SJSA1 (cell line): ENCODE results near the gene ARAF. TPM values are rescaled to one million over a fixed set of nuclear protein-coding genes. Genes with fewer than 3 reads are reported as not detected.
"Not testable (repeated sequence)": the region's sequence is repeated elsewhere in the genome, so short reads cannot be mapped to it uniquely, and the experiment has no call there.

Source experiments
- DNase-seq, 2 experiments: peaks; one replicate each; pipeline ENCODE4 v3.0.0-alpha.2; 2015 to 2020; ENCODE audit warnings: low spot score in 2 of 2, low read depth in 1 of 2
- H3K27ac ChIP-seq: fragments of 250-450 bp; sonication (Bioruptor Pico); 2 replicates; pipeline ENCODE4 v1.5.1; 2020; ENCODE audit warnings: mild to moderate bottlenecking, moderate library complexity
- H3K27me3 ChIP-seq: fragments of 250-450 bp; sonication (Bioruptor Pico); replicated peaks from 2 replicates; pipeline ENCODE4 v1.5.1; 2020; ENCODE audit warnings: mild to moderate bottlenecking, moderate library complexity
- H3K36me3 ChIP-seq: fragments of 250-450 bp; sonication (Bioruptor Pico); 2 replicates; pipeline ENCODE4 v1.5.1; 2020; ENCODE audit warnings: mild to moderate bottlenecking
- H3K4me1 ChIP-seq: fragments of 250-450 bp; sonication (Bioruptor Pico); replicated peaks from 2 replicates; pipeline ENCODE4 v1.6.1; 2021; ENCODE audit warnings: mild to moderate bottlenecking
- H3K4me3 ChIP-seq: fragments of 250-450 bp; sonication (Bioruptor Pico); 2 replicates; pipeline ENCODE4 v1.5.1; 2020; ENCODE audit warnings: mild to moderate bottlenecking
- H3K9me3 ChIP-seq: fragments of 250-450 bp; sonication (Bioruptor Pico); replicated peaks from 2 replicates; pipeline ENCODE4 v1.5.1; 2020; ENCODE audit warnings: mild to moderate bottlenecking
- total RNA-seq: library from RNA; depleted of rRNA; stranded (reverse); fragments of >200 nt; shearing (Covaris generic); gene quantifications from 2 replicates; pipeline ENCODE4 v1.2.3, GENCODE V29; 2014

ARAF gene
- total RNA-seq, 1 experiment from 2014 or later = 29.8 TPM

- peaks cover 21% of the 10 kb centered on the region for H3K36me3 ChIP-seq
- no peak overlapping the region for H3K4me3 ChIP-seq
- H3K9me3 ChIP-seq = no peaks in the 10 kb centered on the region
- no peak for DNase-seq
- H3K27ac ChIP-seq = no peak overlapping the region
- no peaks in the 10 kb centered on the region for H3K27me3 ChIP-seq
- peaks cover 10% of the 10 kb centered on the region for H3K4me1 ChIP-seq
These were observed 24.3 kb downstream of the ARAF start for GRCh38 chrX:47585273-47585672.

GRCh38 chrX:47586043-47586787 lies 25.2 kb downstream of the ARAF start:
- no peaks in the 10 kb centered on the region for H3K27me3 ChIP-seq
- no peaks in the 10 kb centered on the region for H3K9me3 ChIP-seq
- H3K4me3 ChIP-seq = no peak overlapping the region
- no peak overlapping the region for H3K27ac ChIP-seq
- H3K4me1 ChIP-seq = peaks cover 10% of the 10 kb centered on the region
- no peak for DNase-seq
- peaks cover 21% of the 10 kb centered on the region for H3K36me3 ChIP-seq

- H3K9me3 ChIP-seq = no peaks in the 10 kb centered on the region
- H3K4me1 ChIP-seq = peaks cover 3% of the 10 kb centered on the region; the same call in 1 of the 2 replicates
- H3K36me3 ChIP-seq = peaks cover 21% of the 10 kb centered on the region
- no peak overlapping the region for H3K4me3 ChIP-seq
- H3K27ac ChIP-seq = no peak overlapping the region
- no peak for DNase-seq
- H3K27me3 ChIP-seq = no peaks in the 10 kb centered on the region
These were observed 26.3 kb downstream of the ARAF start for GRCh38 chrX:47587091-47587891.

DNA sequence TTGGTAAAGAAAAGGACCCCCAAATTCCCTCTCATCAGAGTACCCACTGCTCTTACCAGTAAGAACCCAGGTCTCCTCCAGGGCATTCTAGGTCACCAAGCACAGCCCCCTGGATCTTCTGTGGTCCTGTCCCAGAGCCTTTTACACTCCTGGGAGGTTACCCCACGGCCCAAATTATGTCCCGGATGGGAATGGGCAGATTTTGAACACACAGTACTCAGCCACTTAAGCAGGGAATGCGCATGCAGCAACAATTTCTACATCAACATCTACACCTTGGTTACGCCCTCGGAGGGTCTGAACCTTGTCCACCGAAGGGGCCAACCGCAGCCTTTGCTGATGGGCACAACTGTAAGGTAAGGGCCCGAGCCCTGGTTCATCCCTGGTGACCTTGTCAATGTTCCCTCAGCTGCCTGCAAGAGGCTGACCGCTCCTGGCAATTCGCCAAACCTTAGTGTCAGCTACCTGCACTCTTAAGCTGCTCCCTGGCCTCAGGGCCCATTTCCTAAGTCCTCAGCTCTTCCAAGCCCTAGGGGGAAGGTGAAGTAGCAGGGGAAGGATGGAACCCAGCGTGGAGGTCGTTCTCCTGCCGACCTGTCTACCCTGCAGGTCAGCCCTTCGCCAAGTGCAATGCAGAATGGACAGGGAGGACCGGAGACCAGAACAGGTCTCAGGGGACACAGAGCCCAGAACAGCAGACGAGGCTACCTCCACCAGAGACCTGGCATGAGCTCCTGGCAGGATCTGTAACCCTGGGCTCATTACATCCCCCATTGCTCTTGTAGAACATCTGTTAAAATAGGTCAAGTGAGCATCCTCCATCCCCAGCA lies 27.1 kb downstream of the ARAF start:
- Histone ChIP-seq H3K4me3 (no peak overlapping the region), H3K9me3 (no peaks in the 10 kb centered on the region), H3K27me3 (no peaks in the 10 kb centered on the region), H3K36me3 (peaks cover 21% of the 10 kb centered on the region), H3K27ac (no peak overlapping the region), H3K4me1 (peaks cover 3% of the 10 kb centered on the region; the same call in 1 of the 2 replicates)
- no peak for DNase-seq

- Histone ChIP-seq H3K9me3 (no peaks in the 10 kb centered on the region), H3K4me3 (no peak overlapping the region), H3K36me3 (peaks cover 5% of the 10 kb centered on the region), H3K4me1 (no peaks in the 10 kb centered on the region), H3K27ac (no peak overlapping the region), H3K27me3 (no peaks in the 10 kb centered on the region)
- DNase-seq = no peak
These were observed 30.0 kb downstream of the ARAF start for GRCh38 chrX:47590984-47591383.

DNA sequence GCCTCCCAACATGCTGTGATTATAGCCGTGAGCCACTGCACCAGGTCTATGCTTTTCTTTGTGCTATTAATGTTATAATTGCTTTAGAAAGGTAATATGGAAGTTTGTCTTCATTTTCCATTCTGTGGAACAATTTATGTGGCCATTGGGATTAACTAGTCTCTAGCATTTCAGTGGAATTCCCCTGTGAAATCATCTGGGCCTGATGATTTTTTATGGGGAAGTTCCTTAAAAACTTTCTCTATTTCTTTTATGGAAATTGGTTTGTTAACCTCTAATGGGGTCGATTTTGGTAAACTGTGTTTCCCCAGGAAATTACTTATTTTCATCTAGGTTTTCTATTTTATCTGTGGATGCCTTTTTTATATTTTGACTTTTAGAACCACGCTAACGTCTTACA lies 32.5 kb downstream of the ARAF start:
- no peak for DNase-seq
- Histone ChIP-seq H3K4me1 (no peaks in the 10 kb centered on the region), H3K27me3 (no peaks in the 10 kb centered on the region), H3K4me3 (no peak overlapping the region), H3K9me3 (no peaks in the 10 kb centered on the region), H3K36me3 (no peaks in the 10 kb centered on the region), H3K27ac (no peak overlapping the region)

- no peak overlapping the region for H3K27ac ChIP-seq
- no peak for DNase-seq
These were observed 34.8 kb downstream of the ARAF start for GRCh38 chrX:47595716-47596251.

GRCh38 chrX:47596256-47596655 lies 35.3 kb downstream of the ARAF start:
- no peak overlapping the region for H3K27ac ChIP-seq
- no peak for DNase-seq
- no peaks in the 10 kb centered on the region for H3K36me3 ChIP-seq

More at GRCh38 chrX:47595716-47596251, 34.8 kb downstream of the ARAF start:
- no peak overlapping the region for H3K4me3 ChIP-seq
- no peaks in the 10 kb centered on the region for H3K4me1 ChIP-seq
- H3K36me3 ChIP-seq = no peaks in the 10 kb centered on the region
- H3K9me3 ChIP-seq = no peaks in the 10 kb centered on the region
- H3K27me3 ChIP-seq = no peaks in the 10 kb centered on the region

GRCh38 chrX:47597222-47597621 lies 36.2 kb downstream of the ARAF start:
- H3K9me3 ChIP-seq = no peaks in the 10 kb centered on the region
- no peaks in the 10 kb centered on the region for H3K27me3 ChIP-seq
- no peak overlapping the region for H3K4me3 ChIP-seq
- DNase-seq = no peak
- no peaks in the 10 kb centered on the region for H3K36me3 ChIP-seq
- no peaks in the 10 kb centered on the region for H3K4me1 ChIP-seq
- H3K27ac ChIP-seq = no peak overlapping the region

More at GRCh38 chrX:47596256-47596655, 35.3 kb downstream of the ARAF start:
- Histone ChIP-seq H3K4me1 (no peaks in the 10 kb centered on the region), H3K27me3 (no peaks in the 10 kb centered on the region), H3K4me3 (no peak overlapping the region), H3K9me3 (no peaks in the 10 kb centered on the region)

DNA sequence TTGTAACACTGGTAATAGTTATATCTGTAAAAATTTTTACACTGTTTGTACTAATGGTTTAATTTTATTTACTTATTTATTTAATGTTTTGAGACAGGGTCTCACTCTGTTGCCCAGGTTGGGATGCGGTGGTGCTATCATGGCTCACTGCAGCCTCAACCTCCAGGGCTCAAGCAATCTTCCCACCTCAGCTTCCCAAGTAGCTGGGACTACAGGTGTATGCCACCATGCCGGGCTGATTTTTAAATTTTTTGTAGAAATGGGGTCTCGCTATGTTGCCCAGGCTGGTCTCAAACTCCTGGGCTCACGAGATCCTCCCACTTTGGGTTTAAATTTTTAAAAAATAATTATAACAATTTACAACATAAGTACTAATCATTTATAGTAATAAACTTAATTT lies 42.1 kb downstream of the ARAF start:
- not testable (repeated sequence) for H3K27ac ChIP-seq, H3K4me1 ChIP-seq, H3K4me3 ChIP-seq, H3K27me3 ChIP-seq, H3K36me3 ChIP-seq, H3K9me3 ChIP-seq, DNase-seq

DNA sequence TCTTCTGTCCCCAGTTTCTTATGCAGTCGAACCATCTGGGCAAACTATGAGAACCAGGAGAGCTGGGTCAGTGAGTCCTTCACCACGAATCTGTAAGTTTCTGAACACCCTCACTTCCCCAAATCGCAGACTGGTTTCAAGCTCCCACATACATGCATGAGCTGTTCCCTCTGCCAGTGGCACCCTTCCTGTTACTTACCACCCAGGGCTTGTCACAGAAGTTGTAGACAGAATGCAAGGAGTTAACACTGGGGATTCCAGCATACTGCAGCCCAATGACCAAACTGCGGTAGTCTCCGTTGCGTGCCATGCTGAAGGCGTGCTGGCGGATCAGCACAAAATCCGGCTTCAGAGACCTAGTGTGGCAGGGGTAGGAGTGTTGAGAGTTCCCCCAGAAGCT lies 44.0 kb downstream of the ARAF start:
- Histone ChIP-seq H3K36me3 (no peaks in the 10 kb centered on the region), H3K9me3 (no peaks in the 10 kb centered on the region), H3K4me3 (no peak overlapping the region), H3K27me3 (no peaks in the 10 kb centered on the region), H3K27ac (no peak overlapping the region), H3K4me1 (no peaks in the 10 kb centered on the region)
- no peak for DNase-seq

DNA sequence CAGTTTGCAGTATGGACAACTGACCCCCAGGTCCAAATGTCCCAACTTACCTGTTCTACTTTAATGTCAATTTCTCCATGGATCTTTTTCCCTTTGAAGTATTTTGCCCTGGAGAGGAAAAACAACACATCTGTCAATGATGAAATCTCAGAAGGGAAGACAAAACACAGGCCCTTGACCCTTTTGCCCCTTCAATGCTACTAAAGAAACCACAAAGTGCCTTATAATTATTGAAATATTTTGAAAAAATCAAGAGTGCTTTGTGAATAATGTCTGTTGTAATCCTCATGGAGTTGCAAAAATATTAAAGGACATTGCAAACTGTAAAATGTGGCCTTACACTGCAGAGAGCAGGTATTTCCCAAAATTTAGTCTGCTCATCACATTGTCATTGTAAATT lies 46.1 kb downstream of the ARAF start:
- no peaks in the 10 kb centered on the region for H3K9me3 ChIP-seq
- H3K36me3 ChIP-seq = no peaks in the 10 kb centered on the region
- no peaks in the 10 kb centered on the region for H3K27me3 ChIP-seq
- H3K4me3 ChIP-seq = no peak overlapping the region
- H3K4me1 ChIP-seq = no peaks in the 10 kb centered on the region
- DNase-seq = no peak
- H3K27ac ChIP-seq = no peak overlapping the region

DNA sequence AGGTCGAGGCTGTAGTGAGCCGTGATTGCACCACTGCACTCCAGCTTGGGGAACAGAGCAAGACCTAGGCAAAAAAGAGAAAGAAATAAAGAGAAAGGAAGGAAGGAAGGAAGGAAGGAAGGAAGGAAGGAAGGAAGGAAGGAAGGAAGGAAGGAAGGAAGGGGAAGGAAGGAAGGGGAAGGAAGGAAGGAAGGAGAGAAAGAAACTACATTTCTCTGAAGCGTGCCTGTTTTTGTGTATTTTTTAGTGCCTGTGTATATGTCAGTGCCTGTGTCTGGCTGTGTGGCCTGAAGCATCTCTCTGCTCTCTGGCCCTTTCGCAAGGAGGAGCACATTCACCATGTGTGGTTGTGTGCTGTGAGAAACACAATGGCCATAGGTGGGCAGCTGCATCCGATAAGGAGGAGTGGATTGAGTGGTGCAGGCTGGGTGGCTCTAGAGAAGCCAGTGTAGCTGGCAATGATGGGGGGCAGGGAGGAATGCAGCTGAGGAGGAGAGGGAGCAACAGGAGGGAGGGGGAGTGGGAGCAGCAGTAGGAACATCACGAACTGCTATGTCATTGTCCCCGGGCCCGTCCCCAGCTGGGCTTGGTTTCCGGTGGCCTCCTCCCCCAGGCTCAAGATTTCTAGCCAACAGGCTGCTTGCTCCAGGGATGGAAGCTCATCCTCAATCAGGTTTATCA lies 47.3 kb downstream of the ARAF start:
- Histone ChIP-seq H3K4me3 (no peak overlapping the region), H3K36me3 (no peaks in the 10 kb centered on the region), H3K9me3 (no peaks in the 10 kb centered on the region), H3K27me3 (no peaks in the 10 kb centered on the region), H3K27ac (no peak overlapping the region), H3K4me1 (no peaks in the 10 kb centered on the region)
- DNase-seq = no peak
